C4-2B (cell line): ENCODE data around the gene ZNF804B.

ENCODE experiments used
- H3K27ac ChIP-seq: fragments of 450-650 bp; 2 replicates; pipeline ENCODE4 v1.5.1; 2017
- ZFX ChIP-seq: fragments of 450-650 bp; IDR thresholded peaks from 2 replicates; pipeline ENCODE4 v1.6.1; 2017
- TF ChIP-seq, protein P1 (sequence below): fragments of 450-650 bp; conservative IDR thresholded peaks from 2 replicates; pipeline ENCODE4 v1.5.1; 2017; ENCODE audit warnings: mild to moderate bottlenecking

Gene ZNF804B

DNA sequence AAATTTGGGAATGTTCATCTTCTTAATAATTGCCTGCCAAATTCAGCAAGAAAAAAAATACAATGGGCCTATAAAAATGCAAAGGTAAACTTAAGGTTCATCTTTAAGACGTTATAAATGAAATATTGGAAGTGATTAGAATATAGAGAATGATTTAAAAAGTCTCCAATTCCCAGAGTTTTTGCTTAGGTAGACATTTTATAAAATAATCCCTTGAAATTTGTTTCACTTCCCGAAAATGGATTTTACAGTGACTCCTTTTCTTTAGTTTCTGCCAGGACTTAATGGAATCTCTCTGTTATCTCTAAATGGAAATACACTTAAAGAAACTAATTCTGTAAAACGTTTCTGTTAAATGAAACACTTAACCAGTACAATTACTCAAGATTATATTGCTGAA, 580.2 kb downstream of the ZNF804B start:
- TF ChIP-seq, protein P1, sequence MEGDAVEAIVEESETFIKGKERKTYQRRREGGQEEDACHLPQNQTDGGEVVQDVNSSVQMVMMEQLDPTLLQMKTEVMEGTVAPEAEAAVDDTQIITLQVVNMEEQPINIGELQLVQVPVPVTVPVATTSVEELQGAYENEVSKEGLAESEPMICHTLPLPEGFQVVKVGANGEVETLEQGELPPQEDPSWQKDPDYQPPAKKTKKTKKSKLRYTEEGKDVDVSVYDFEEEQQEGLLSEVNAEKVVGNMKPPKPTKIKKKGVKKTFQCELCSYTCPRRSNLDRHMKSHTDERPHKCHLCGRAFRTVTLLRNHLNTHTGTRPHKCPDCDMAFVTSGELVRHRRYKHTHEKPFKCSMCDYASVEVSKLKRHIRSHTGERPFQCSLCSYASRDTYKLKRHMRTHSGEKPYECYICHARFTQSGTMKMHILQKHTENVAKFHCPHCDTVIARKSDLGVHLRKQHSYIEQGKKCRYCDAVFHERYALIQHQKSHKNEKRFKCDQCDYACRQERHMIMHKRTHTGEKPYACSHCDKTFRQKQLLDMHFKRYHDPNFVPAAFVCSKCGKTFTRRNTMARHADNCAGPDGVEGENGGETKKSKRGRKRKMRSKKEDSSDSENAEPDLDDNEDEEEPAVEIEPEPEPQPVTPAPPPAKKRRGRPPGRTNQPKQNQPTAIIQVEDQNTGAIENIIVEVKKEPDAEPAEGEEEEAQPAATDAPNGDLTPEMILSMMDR: no peak
- TF ChIP-seq ZFX: no peak
- H3K27ac ChIP-seq: no peak overlapping the region

DNA sequence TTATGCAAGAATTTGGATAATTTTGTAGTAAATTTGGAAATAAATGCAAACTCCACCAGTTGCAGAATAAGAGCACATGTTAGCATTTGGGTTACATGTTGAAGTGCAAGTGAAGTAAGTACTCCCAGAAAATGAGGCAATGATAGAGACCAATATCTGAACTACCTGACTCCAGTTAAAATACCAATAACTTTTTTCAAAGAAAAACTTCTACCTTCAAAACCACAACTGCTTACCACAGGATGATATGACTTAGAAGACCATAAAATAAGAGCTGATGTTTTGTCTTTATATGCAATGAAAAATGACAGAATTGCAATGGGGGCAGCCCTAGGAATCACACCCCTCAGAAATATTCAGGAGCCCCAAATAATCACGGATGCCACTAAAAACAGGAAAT, 597.6 kb downstream of the ZNF804B start:
- no peak overlapping the region for H3K27ac ChIP-seq
- no peak for TF ChIP-seq ZFX
- TF ChIP-seq, protein P1: no peak

DNA sequence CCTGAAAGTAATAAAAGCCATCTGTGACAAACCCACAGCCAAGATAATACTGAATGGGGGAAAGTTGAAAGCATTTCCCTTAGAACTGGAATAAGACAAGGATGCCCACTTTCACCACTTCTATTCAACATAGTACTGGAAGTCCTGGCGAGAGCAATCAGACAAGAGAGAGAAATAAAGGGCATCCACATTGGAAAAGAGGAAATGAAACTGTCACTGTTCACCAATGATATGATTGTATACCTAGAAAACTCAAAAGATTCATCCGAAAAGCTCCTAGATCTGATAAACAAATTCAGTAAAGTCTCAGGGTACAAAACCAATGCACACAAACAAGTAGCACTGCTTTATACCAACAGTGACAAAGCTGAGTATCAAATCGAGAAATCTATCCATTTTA, 617.7 kb downstream of the ZNF804B start:
- TF ChIP-seq ZFX: no peak
- TF ChIP-seq, protein P1: no peak
- H3K27ac ChIP-seq: no peak overlapping the region

DNA sequence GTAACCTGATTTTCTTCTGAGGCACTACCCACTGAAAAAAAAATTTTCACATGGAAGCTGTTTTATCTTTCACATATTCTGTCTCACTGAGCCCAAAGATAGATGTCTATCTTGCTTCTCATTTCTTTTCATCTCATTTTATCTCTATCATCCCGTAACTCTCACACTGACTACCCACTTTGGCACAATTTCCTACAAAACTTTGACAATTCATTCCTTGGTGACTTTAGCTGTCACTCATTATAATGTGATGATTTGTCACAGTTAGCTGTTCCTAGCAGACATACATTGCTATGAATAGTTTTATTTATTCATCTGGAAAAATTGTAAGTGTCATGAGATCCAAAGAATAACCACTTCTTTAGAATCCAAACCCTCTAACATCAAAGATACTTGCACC, 625.9 kb downstream of the ZNF804B start:
- H3K27ac ChIP-seq: no peak overlapping the region
- TF ChIP-seq, protein P1: no peak
- TF ChIP-seq ZFX: no peak
